ENCODE results near the gene MARF1. TPM values are rescaled to one million over a fixed set of nuclear protein-coding genes. Genes with fewer than 3 reads are reported as not detected.
"Not testable (repeated sequence)": the region's sequence is repeated elsewhere in the genome, so short reads cannot be mapped to it uniquely, and the experiment has no call there.

The MARF1 gene
- total RNA-seq, 1 donor, result 25.7 TPM

DNA sequence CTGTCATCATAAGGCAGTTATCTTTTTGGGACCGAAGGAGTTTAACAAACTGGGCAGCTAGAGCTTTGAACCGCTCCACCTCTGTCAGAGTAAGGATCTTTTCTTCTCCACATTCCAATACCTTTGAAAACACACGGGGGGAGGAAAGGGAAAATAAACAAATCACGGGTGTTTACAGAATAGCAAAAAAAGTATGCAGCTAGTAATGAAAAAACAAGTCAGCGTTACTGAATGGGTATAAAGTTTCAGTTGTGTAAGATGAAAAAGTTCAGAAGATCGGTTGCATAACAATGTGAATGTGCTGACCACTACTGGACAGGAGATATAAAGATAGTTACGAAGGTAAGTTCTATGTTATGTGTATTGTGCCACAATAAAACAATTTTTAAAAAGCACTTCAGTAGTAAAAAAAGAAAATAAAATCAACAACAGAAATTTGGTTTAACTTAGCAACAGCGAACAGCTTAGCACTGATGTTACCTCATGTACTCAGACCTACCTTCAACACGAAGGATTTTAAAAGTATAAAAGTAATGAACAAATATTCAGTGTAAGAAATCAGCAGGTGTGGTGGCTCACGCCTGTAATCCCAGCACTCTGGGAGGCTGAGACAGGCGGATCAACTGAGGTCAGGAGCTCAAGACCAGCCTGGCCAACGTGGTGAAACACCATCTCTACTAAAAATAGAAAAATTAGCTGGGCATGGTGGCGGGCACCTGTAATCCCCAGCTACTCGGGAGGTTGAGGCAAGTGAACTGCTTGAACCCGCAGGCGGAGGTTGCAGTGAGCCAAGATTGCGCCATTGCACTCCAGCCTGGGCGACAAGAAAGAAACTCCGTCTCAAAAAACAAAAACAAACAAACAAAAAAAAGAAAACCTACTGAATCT lies 34.3 kb downstream of the MARF1 start:
- H3K27ac ChIP-seq (ENCODE audit: low read depth, low read length), result no peak overlapping the region
- no peaks in the 10 kb centered on the region for H3K27me3 ChIP-seq (ENCODE audit: insufficient read depth, low read length)
- no peak for TF ChIP-seq CTCF (IDR thresholded peaks at IDR 0.05; ENCODE audit: extremely low read depth, low read depth, low read length)

GRCh38 chr16:15607700-15608396 lies 35.1 kb downstream of the MARF1 start:
- Histone ChIP-seq H3K27ac (ENCODE audit: low read depth, low read length) (peak overlapping the region; percentile 62), H3K36me3 (ENCODE audit: insufficient read depth, low read length) (peaks cover 40% of the 10 kb centered on the region), H4K20me1 (ENCODE audit: insufficient read depth, low read length) (peaks cover 5% of the 10 kb centered on the region), H3K4me3 (ENCODE audit: insufficient read depth, low read length) (no peak overlapping the region), H3K4me1 (ENCODE audit: insufficient read depth, low read length) (peaks cover 47% of the 10 kb centered on the region), H3K9me3 (ENCODE audit: low read depth, low read length) (no peaks in the 10 kb centered on the region), H3K79me2 (ENCODE audit: insufficient read depth, low read length) (no peaks in the 10 kb centered on the region), H2AFZ (ENCODE audit: low read length) (no peak overlapping the region), H3K27me3 (ENCODE audit: insufficient read depth, low read length) (no peaks in the 10 kb centered on the region), H3K4me2 (ENCODE audit: insufficient read depth, low read length) (no peak overlapping the region)
- no peak for DNase-seq (ENCODE audit: insufficient read length, low spot score, missing footprints)
- no peak for TF ChIP-seq CTCF (IDR thresholded peaks at IDR 0.05; ENCODE audit: extremely low read depth, low read depth, low read length)

More for the DNA sequence above, 34.3 kb downstream of the MARF1 start:
- H4K20me1 ChIP-seq (ENCODE audit: insufficient read depth, low read length), result peaks cover 4% of the 10 kb centered on the region
- H3K4me1 ChIP-seq (ENCODE audit: insufficient read depth, low read length), result peaks cover 47% of the 10 kb centered on the region
- no peak overlapping the region for H2AFZ ChIP-seq (ENCODE audit: low read length)
- no peak for DNase-seq (ENCODE audit: insufficient read length, low spot score, missing footprints)
- H3K79me2 ChIP-seq (ENCODE audit: insufficient read depth, low read length), result no peaks in the 10 kb centered on the region
- H3K36me3 ChIP-seq (ENCODE audit: insufficient read depth, low read length), result peaks cover 36% of the 10 kb centered on the region
- no peak overlapping the region for H3K4me2 ChIP-seq (ENCODE audit: insufficient read depth, low read length)
- H3K4me3 ChIP-seq (ENCODE audit: insufficient read depth, low read length), result no peak overlapping the region
- H3K9me3 ChIP-seq (ENCODE audit: low read depth, low read length), result no peaks in the 10 kb centered on the region

- peaks cover 47% of the 10 kb centered on the region for H3K4me1 ChIP-seq (ENCODE audit: insufficient read depth, low read length)
- not testable (repeated sequence) for H3K79me2 ChIP-seq (ENCODE audit: insufficient read depth, low read length); H3K4me3 ChIP-seq (ENCODE audit: insufficient read depth, low read length); H2AFZ ChIP-seq (ENCODE audit: low read length); H4K20me1 ChIP-seq (ENCODE audit: insufficient read depth, low read length); H3K9me3 ChIP-seq (ENCODE audit: low read depth, low read length); H3K27me3 ChIP-seq (ENCODE audit: insufficient read depth, low read length); H3K4me2 ChIP-seq (ENCODE audit: insufficient read depth, low read length); DNase-seq (ENCODE audit: insufficient read length, low spot score, missing footprints)
- H3K27ac ChIP-seq (ENCODE audit: low read depth, low read length), result peak overlapping the region; percentile 62
- peaks cover 43% of the 10 kb centered on the region for H3K36me3 ChIP-seq (ENCODE audit: insufficient read depth, low read length)
Observed at GRCh38 chr16:15607221-15607699, 35.7 kb downstream of the MARF1 start.

DNA sequence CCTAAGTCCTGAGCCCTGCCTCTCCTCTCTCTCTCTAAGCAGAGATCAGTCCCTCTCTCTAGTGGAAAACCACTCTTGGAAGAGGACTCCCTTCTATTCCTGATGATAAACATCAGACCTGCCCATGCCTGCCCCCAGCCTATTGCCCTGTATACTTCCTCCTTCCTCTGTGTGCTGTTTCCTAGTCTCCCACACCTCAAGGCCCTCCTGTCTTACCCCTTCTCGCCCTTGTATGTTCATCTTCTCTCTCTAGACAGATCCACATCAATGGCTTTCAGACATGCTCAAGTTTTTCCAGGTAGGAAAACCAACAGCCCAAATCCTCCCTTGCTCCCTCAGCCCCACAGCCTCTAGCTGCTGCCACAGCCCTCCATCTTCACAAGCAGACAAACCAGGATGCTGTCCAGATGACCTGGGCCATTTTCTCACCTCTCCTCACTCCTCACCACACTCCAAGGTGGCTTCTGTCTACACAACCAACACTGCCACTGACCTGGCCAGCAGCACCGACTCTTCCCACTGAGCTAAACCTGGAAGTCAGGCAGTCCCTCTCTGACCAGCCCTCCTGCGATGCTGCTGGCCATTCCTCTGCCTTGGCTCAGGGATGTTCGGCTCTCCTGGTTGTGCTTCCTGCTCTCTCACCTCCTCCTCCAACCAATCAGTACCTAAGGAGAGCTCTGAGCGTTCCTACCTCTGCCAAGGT lies 36.3 kb downstream of the MARF1 start:
- Histone ChIP-seq H3K27me3 (ENCODE audit: insufficient read depth, low read length) (no peaks in the 10 kb centered on the region), H3K4me1 (ENCODE audit: insufficient read depth, low read length) (peaks cover 46% of the 10 kb centered on the region), H3K27ac (ENCODE audit: low read depth, low read length) (no peak overlapping the region), H4K20me1 (ENCODE audit: insufficient read depth, low read length) (peaks cover 9% of the 10 kb centered on the region), H3K36me3 (ENCODE audit: insufficient read depth, low read length) (peaks cover 44% of the 10 kb centered on the region), H2AFZ (ENCODE audit: low read length) (no peak overlapping the region), H3K4me2 (ENCODE audit: insufficient read depth, low read length) (no peak overlapping the region), H3K4me3 (ENCODE audit: insufficient read depth, low read length) (no peak overlapping the region), H3K79me2 (ENCODE audit: insufficient read depth, low read length) (no peaks in the 10 kb centered on the region), H3K9me3 (ENCODE audit: low read depth, low read length) (no peaks in the 10 kb centered on the region)
- TF ChIP-seq CTCF (IDR thresholded peaks at IDR 0.05; ENCODE audit: extremely low read depth, low read depth, low read length), result no peak
- DNase-seq (ENCODE audit: insufficient read length, low spot score, missing footprints), result no peak

Measured in osteoblast (primary cell).